ENCODE measurements around the gene DNM1.

The DNM1 gene

GRCh38 chr9:128243215-128244018 is 40.2 kb downstream of the DNM1 start:
- DNase-seq (ENCODE audit: low read depth), result peak; percentile 75
- H3K4me3 ChIP-seq (ENCODE audit: low read length), result peak overlapping the region; percentile 86
- TF ChIP-seq, protein P1, sequence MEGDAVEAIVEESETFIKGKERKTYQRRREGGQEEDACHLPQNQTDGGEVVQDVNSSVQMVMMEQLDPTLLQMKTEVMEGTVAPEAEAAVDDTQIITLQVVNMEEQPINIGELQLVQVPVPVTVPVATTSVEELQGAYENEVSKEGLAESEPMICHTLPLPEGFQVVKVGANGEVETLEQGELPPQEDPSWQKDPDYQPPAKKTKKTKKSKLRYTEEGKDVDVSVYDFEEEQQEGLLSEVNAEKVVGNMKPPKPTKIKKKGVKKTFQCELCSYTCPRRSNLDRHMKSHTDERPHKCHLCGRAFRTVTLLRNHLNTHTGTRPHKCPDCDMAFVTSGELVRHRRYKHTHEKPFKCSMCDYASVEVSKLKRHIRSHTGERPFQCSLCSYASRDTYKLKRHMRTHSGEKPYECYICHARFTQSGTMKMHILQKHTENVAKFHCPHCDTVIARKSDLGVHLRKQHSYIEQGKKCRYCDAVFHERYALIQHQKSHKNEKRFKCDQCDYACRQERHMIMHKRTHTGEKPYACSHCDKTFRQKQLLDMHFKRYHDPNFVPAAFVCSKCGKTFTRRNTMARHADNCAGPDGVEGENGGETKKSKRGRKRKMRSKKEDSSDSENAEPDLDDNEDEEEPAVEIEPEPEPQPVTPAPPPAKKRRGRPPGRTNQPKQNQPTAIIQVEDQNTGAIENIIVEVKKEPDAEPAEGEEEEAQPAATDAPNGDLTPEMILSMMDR (conservative IDR thresholded peaks at IDR 0.05; ENCODE audit: low read length), result no peak

- peak; percentile 23 for DNase-seq (ENCODE audit: low read depth)
- peak overlapping the region; percentile 86 for H3K4me3 ChIP-seq (ENCODE audit: low read length)
- TF ChIP-seq, protein P1 (conservative IDR thresholded peaks at IDR 0.05; ENCODE audit: low read length), result no peak
Measured at GRCh38 chr9:128244091-128244836, 41.1 kb downstream of the DNM1 start.

GRCh38 chr9:128244837-128245231 is 41.7 kb downstream of the DNM1 start:
- H3K4me3 ChIP-seq (ENCODE audit: low read length), result peak overlapping the region; percentile 86
- TF ChIP-seq, protein P1 (conservative IDR thresholded peaks at IDR 0.05; ENCODE audit: low read length), result no peak
- peak; percentile 94 for DNase-seq (ENCODE audit: low read depth)

- peak overlapping the region; percentile 26; the same call in 1 of the 2 replicates for H3K4me3 ChIP-seq (ENCODE audit: low read length)
- DNase-seq (ENCODE audit: low read depth), result peak; percentile 76
- TF ChIP-seq, protein P1 (conservative IDR thresholded peaks at IDR 0.05; ENCODE audit: low read length), result no peak
Measured at GRCh38 chr9:128245421-128246151, 42.4 kb downstream of the DNM1 start.

GRCh38 chr9:128246471-128246870 is 43.3 kb downstream of the DNM1 start:
- DNase-seq (ENCODE audit: low read depth), result no peak
- no peak overlapping the region for H3K4me3 ChIP-seq (ENCODE audit: low read length)
- TF ChIP-seq, protein P1 (conservative IDR thresholded peaks at IDR 0.05; ENCODE audit: low read length), result no peak

DNA sequence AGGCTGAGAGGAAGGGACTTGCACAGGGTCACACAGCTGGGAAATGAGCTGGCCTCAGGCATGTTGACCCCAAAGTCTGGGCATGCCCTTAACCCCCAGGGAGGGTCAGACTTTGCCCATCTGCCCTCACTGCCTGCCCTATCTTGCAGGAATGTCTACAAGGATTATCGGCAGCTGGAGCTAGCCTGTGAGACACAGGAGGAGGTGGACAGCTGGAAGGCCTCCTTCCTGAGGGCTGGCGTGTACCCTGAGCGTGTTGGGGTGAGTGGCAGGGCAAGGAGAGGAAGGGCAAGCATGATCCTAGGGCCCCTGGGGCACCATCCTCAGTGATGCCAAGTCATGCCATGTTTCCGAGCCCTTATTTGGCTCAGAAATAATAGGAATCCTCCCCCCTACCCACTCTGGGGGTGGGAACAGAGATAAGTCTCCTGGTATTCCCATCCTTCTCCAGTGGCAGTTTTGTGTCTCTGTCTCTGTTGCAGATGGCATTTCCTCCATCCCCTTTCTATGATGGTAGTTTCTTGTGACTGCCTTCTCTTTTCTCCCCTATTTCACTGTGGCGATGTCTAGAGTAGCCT is 44.1 kb downstream of the DNM1 start:
- TF ChIP-seq, protein P1 (conservative IDR thresholded peaks at IDR 0.05; ENCODE audit: low read length), result no peak
- H3K4me3 ChIP-seq (ENCODE audit: low read length), result no peak overlapping the region
- DNase-seq (ENCODE audit: low read depth), result no peak

All from AG10803 (cell line).